GM23338 (cell line): ENCODE data around the gene ZNF385C. TPM values are rescaled to one million over a fixed set of nuclear protein-coding genes. Genes with fewer than 3 reads are reported as not detected.
A peak's percentile ranks its signal among the peaks of the same experiment; 100 is the strongest.

ENCODE experiments used
- ATAC-seq: fragments of 200-7000 bp; cut with Tn5 transposase; 3 replicates; pipeline ENCODE4 v1.9.1; 2020
- DNase-seq: peaks from one replicate; pipeline ENCODE4 v3.0.0-alpha.2; 2015; ENCODE audit warnings: low spot score
- H2AFZ ChIP-seq: fragments of 200-600 bp; sonication (generic); 2 replicates; pipeline ENCODE4 v1.8.0; 2016; ENCODE audit warnings: antibody characterized with exemption, mild to moderate bottlenecking, moderate library complexity
- H3F3A ChIP-seq: fragments of 200-600 bp; sonication (generic); replicated peaks from 2 replicates; pipeline ENCODE4 v1.8.0; 2017; ENCODE audit warnings: antibody characterized with exemption, mixed run types, low read depth
- H3K27ac ChIP-seq: fragments of 200-600 bp; sonication (generic); 2 replicates; pipeline ENCODE4 v1.6.1; 2016; ENCODE audit warnings: low read depth
- H3K27me3 ChIP-seq: fragments of 200-600 bp; sonication (generic); 2 replicates; pipeline ENCODE4 v1.8.0; 2016; ENCODE audit warnings: mild to moderate bottlenecking, mixed run types, moderate library complexity; ENCODE audit not compliant: insufficient read depth
- H3K36me3 ChIP-seq: fragments of 200-600 bp; sonication (generic); 2 replicates; pipeline ENCODE4 v1.8.0; 2016; ENCODE audit warnings: mild to moderate bottlenecking; ENCODE audit not compliant: insufficient read depth
- H3K4me1 ChIP-seq: fragments of 200-600 bp; sonication (generic); 2 replicates; pipeline ENCODE4 v1.8.0; 2016; ENCODE audit warnings: mild to moderate bottlenecking, moderate library complexity; ENCODE audit not compliant: insufficient read depth
- H3K4me2 ChIP-seq: fragments of 200-600 bp; sonication (generic); 2 replicates; pipeline ENCODE4 v1.7.1; 2017; ENCODE audit warnings: mixed run types
- H3K4me3 ChIP-seq: fragments of 200-600 bp; sonication (generic); 2 replicates; pipeline ENCODE4 v1.6.1; 2016; ENCODE audit warnings: mixed run types
- H3K79me2 ChIP-seq: fragments of 200-600 bp; sonication (generic); replicated peaks from 2 replicates; pipeline ENCODE4 v1.8.0; 2017; ENCODE audit warnings: mild to moderate bottlenecking; ENCODE audit not compliant: insufficient read depth
- H3K9me2 ChIP-seq: fragments of 200-600 bp; sonication (generic); 2 replicates; pipeline ENCODE4 v1.8.0; 2017; ENCODE audit not compliant: insufficient read depth
- H4K20me1 ChIP-seq: fragments of 200-600 bp; sonication (generic); replicated peaks from 2 replicates; pipeline ENCODE4 v1.8.0; 2017; ENCODE audit warnings: mild to moderate bottlenecking; ENCODE audit not compliant: insufficient read depth
- H3K27ac Mint-ChIP-seq: 2 replicates; pipeline ENCODE4 v1.8.0; 2020; ENCODE audit warnings: inconsistent platforms, mild to moderate bottlenecking, moderate library complexity, mixed read lengths
- H3K27me3 Mint-ChIP-seq: 3 replicates; pipeline ENCODE4 v1.8.0; 2022; ENCODE audit warnings: low read depth, mild to moderate bottlenecking, moderate library complexity, mixed read lengths, inconsistent platforms; ENCODE audit not compliant: insufficient read depth, poor library complexity
- H3K36me3 Mint-ChIP-seq: 3 replicates; pipeline ENCODE4 v1.8.0; 2021; ENCODE audit warnings: low read depth, mild to moderate bottlenecking, inconsistent platforms, moderate library complexity, mixed read lengths
- H3K4me1 Mint-ChIP-seq: 3 replicates; pipeline ENCODE4 v1.8.0; 2020; ENCODE audit warnings: mild to moderate bottlenecking, inconsistent platforms, mixed read lengths
- H3K4me3 Mint-ChIP-seq: 3 replicates; pipeline ENCODE4 v1.8.0; 2021; ENCODE audit warnings: moderate library complexity, mild to moderate bottlenecking, inconsistent platforms, mixed read lengths
- H3K9me3 Mint-ChIP-seq: 3 replicates; pipeline ENCODE4 v1.8.0; 2020; ENCODE audit warnings: moderate library complexity, mild to moderate bottlenecking, inconsistent platforms, mixed read lengths
- CREB1 ChIP-seq: fragments of 250-450 bp; sonication (Bioruptor Pico); IDR thresholded peaks from 2 replicates; pipeline ENCODE4 v1.5.0; 2020; ENCODE audit warnings: low read depth, mild to moderate bottlenecking, moderate library complexity
- EZH2 ChIP-seq: fragments of 200-600 bp; sonication (generic); IDR thresholded peaks from one replicate; pipeline ENCODE4 v1.8.0; 2017; ENCODE audit warnings: antibody characterized with exemption, mild to moderate bottlenecking, low read depth; ENCODE audit not compliant: unreplicated experiment
- POLR2AphosphoS5 ChIP-seq: IDR thresholded peaks from 2 replicates; pipeline ENCODE4 v1.6.1; 2016; ENCODE audit warnings: antibody characterized with exemption, low read depth
- REST ChIP-seq: IDR thresholded peaks from one replicate; pipeline ENCODE4 v1.6.1; 2018; ENCODE audit warnings: antibody characterized with exemption; ENCODE audit not compliant: unreplicated experiment
- STAT1 ChIP-seq: IDR thresholded peaks from one replicate; pipeline ENCODE4 v1.6.1; 2016; ENCODE audit warnings: antibody characterized with exemption; ENCODE audit not compliant: unreplicated experiment
- ZNF114 ChIP-seq: fragments of 250-450 bp; sonication (Bioruptor Pico); IDR thresholded peaks from 2 replicates; pipeline ENCODE4 v1.5.0; 2020; ENCODE audit warnings: mild to moderate bottlenecking, moderate library complexity
- ZNF331 ChIP-seq: fragments of 250-450 bp; sonication (Bioruptor Pico); IDR thresholded peaks from 2 replicates; pipeline ENCODE4 v1.5.0; 2020; ENCODE audit warnings: low read depth, mild to moderate bottlenecking, moderate library complexity
- ZNF462 ChIP-seq: fragments of 250-450 bp; sonication (Bioruptor Pico); IDR thresholded peaks from 2 replicates; pipeline ENCODE4 v1.5.0; 2020; ENCODE audit warnings: mild to moderate bottlenecking, moderate library complexity
- polyA plus RNA-seq: library from polyadenylated mRNA; unstranded; fragments of >200 nt; fragmentation: Nextera tagmentation; extraction: Ambion mirVana; gene quantifications from 2 replicates; pipeline ENCODE4 v1.2.1, GENCODE V29; 2016
- total RNA-seq: library from RNA; depleted of rRNA; stranded (reverse); fragments of >200 nt; shearing (Covaris generic); gene quantifications from 2 replicates; pipeline ENCODE4 v1.2.3, GENCODE V29; 2014
- TF ChIP-seq, protein P1 (sequence below), 2 experiments: fragments of 200-600 bp in 1 of 2; sonication (generic) in 1 of 2; conservative IDR thresholded peaks; 2 replicates each; pipeline versions ENCODE4 v1.5.1 to v1.6.1; 2016 to 2017; ENCODE audit warnings: antibody characterized with exemption in 2 of 2, low read depth in 2 of 2, mild to moderate bottlenecking in 2 of 2, moderate library complexity in 1 of 2

ZNF385C gene
- total and polyA plus RNA-seq, 2 experiments from 2014 or later = 1.9 to 3.1 TPM

DNA sequence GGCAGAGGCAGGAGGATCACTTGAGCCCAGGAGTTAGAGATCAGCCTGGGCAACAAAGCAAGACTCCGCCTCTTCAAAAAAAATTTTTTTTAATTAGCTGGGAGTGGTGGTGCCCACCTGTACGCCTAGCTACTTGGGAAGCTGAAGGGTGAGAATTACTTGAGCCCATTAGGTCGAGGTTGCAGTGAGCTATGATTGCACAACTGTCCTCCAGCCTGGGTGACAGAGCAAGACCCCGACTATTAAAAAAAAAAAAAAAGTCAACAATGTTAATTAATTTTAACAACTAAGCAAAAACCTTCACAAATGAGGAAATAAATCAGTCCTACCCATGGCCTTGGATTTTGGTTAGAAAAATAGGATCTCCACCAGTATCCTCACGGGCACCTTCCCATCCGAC, 8.9 kb upstream of the ZNF385C start:
- H3K4me1 ChIP-seq = peaks cover 14% of the 10 kb centered on the region
- no peaks in the 10 kb centered on the region for H3K36me3 ChIP-seq
- H4K20me1 ChIP-seq = no peaks in the 10 kb centered on the region
- H3K79me2 ChIP-seq = no peaks in the 10 kb centered on the region
- TF ChIP-seq EZH2 = no peak
- TF ChIP-seq, protein P1, sequence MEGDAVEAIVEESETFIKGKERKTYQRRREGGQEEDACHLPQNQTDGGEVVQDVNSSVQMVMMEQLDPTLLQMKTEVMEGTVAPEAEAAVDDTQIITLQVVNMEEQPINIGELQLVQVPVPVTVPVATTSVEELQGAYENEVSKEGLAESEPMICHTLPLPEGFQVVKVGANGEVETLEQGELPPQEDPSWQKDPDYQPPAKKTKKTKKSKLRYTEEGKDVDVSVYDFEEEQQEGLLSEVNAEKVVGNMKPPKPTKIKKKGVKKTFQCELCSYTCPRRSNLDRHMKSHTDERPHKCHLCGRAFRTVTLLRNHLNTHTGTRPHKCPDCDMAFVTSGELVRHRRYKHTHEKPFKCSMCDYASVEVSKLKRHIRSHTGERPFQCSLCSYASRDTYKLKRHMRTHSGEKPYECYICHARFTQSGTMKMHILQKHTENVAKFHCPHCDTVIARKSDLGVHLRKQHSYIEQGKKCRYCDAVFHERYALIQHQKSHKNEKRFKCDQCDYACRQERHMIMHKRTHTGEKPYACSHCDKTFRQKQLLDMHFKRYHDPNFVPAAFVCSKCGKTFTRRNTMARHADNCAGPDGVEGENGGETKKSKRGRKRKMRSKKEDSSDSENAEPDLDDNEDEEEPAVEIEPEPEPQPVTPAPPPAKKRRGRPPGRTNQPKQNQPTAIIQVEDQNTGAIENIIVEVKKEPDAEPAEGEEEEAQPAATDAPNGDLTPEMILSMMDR (conservative IDR thresholded peaks at IDR 0.05; ENCODE audit: low read depth in 2 of 2) = no peak
- no peak for TF ChIP-seq CREB1 (CRISPR knock-in tag)
- no peak for TF ChIP-seq REST
- TF ChIP-seq POLR2AphosphoS5 = no peak
- TF ChIP-seq STAT1 = no peak
- TF ChIP-seq ZNF114 = no peak
- TF ChIP-seq ZNF462 (CRISPR knock-in tag) = no peak
- TF ChIP-seq ZNF331 (CRISPR knock-in tag) = no peak
- H2AFZ ChIP-seq = peak overlapping the region; percentile 81
- Mint-ChIP-seq H3K36me3 (no peaks in the 10 kb centered on the region; the same call in 2 of the 3 replicates), H3K27ac (no peak overlapping the region), H3K27me3 (peaks cover 27% of the 10 kb centered on the region), H3K4me1 (peaks cover 24% of the 10 kb centered on the region), H3K4me3 (peak overlapping the region; percentile 78), H3K9me3 (no peaks in the 10 kb centered on the region; the same call in 2 of the 3 replicates)
- DNase-seq = no peak
- no peak overlapping the region for H3K27ac ChIP-seq
- peak overlapping the region; percentile 66 for H3K4me3 ChIP-seq
- H3K9me2 ChIP-seq = no peaks in the 10 kb centered on the region
- H3K27me3 ChIP-seq = no peaks in the 10 kb centered on the region
- ATAC-seq = no peak
- 0 out of 2 replicates have a peak, but pooled peaks cover 6% of the 10 kb centered on the region for H3F3A ChIP-seq
- H3K4me2 ChIP-seq = peak overlapping the region; percentile 78
